ENCODE data around the gene KRT77.
"Not testable (repeated sequence)": the region's sequence is repeated elsewhere in the genome, so short reads cannot be mapped to it uniquely, and the experiment has no call there.

KRT77 gene

DNA sequence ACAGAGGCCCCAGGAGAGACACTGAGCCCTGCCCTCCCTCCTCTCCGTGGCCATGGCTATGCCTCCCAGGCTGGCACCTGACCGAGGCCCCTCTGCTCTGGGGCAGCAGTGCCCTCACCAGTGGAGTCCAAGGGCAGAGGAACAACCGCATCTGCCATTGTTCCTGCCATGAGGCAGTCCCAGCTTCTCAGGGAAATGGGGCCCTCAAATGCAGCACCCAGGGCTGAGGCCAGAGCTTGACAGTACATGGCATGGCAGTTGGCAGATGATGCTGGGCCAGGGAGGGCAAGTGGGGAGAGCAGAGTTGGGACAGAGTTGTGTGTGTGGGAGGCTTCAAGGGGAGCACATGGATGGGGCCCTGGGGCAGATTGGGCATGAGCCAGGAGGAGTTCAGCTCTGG, 21.1 kb upstream of the KRT77 start:
- DNase-seq (ENCODE audit: insufficient read length, low spot score): no peak
- FAIRE-seq: no peak

DNA sequence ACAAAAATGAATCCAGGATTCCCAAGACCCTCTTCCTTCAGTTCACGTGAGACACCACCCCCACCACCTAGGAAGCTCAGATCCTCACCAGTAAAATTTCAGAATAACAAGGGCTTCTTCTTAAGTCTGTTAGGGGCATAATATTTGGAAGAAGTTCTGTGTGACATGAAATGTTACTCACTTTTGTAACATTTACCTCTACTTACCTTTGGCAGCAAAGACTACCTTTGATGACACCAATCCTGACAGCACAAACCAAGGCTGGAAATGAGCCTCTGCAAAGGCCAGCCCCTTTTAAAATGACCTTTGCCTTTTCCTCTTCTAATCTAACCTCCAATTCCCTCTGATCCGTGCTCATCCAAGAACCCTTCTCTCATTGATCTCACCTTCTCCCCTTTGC, 19.4 kb upstream of the KRT77 start:
- FAIRE-seq (no peak), DNase-seq (ENCODE audit: insufficient read length, low spot score) (no peak)

DNA sequence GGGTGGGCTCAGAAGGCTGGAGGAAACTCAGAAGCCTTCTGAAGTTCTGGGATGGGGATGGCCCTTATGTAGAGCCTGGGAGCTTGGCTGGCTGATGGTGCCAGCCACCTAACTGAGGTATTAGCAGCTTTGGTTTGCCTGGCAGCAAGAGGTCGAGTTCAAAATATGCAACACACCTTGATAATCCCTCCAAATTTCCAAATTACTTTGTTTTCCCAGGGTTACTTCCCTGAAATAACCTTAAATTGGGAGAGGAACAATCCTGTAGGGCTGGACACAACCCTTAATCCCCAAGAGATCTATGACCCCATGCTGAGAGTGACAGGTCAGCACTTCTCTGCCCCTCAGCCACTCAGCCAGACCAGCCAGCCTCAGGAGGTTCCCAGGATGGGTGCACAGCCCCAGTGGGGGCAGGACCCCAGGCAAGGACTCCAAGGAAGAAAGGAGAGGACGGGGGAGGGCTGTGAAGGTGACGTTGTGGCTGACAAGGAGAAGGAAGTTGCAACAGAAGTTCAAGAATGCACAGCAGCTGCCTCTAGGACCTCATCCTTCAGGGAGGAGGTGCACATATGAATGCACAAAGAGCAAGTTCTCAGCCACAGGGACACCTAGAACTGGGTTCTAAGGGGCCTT, 18.6 kb upstream of the KRT77 start:
- no peak for FAIRE-seq

DNA sequence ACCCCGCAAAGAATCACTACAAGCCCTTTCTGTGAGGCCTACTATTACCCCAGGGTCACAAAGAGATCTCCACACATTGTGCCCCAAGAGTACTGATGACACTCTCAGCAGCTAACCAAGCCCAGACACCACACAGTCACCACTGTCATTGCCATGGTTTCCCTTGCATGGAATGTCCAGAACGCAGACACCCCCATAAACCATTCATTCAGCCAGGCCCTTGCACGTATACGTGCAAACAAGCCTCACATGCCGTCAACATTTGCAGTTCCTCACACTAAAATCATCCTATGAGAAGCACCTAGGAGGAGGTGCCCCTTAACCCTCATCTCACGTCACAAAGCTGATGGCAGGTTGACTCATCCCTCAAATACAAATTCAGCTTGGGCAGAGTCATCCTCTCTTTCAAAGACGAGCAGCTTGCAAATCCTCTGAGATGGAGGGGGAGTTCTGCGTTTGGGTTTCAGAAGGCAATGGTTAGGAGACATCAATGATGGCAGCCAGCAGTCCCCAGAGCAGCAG, 17.1 kb upstream of the KRT77 start:
- DNase-seq (ENCODE audit: insufficient read length, low spot score): no peak
- no peak for FAIRE-seq

More for the DNA sequence above, 18.6 kb upstream of the KRT77 start:
- DNase-seq (ENCODE audit: insufficient read length, low spot score): no peak

DNA sequence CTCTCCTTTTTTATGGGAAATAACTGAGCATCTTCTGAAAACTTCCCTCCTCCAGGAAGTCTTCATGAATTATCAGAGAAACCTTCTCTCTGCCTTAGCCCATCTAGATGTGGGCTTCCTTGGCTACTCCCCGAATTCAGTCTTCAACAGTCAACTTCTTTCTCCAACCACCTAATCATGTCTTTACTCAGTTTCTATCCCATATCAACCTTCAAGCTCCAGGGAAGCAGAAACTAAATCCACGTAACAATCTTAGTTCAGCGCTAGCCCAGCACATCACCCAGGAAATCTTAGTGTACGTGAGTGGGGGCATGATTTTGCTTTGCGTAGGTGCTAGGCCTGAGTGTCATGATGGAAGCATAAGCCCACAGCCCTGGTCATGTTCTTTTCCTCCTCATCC, 12.7 kb upstream of the KRT77 start:
- no peak for DNase-seq (ENCODE audit: insufficient read length, low spot score)
- no peak for FAIRE-seq

DNA sequence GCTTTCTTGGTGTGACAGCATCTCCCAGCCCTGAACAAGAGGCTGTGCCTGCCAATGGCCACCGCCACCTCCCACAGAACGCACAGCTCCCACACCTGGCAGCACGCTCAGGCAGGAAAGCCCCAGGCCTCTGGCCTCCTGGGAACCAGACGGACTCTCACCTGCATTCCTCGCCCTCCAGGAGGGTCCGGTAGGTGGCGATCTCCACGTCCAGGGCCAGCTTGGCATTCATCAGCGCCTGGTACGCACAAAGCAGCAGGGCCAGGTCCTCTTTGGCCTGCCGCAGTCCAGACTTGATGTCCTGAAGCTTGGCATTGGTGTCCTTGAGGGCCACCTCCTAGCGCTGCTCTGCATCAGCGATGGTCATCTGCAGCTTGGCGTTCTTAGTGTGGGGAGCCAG, 12.1 kb upstream of the KRT77 start:
- DNase-seq (ENCODE audit: insufficient read length, low spot score) (no peak), FAIRE-seq (no peak)

DNA sequence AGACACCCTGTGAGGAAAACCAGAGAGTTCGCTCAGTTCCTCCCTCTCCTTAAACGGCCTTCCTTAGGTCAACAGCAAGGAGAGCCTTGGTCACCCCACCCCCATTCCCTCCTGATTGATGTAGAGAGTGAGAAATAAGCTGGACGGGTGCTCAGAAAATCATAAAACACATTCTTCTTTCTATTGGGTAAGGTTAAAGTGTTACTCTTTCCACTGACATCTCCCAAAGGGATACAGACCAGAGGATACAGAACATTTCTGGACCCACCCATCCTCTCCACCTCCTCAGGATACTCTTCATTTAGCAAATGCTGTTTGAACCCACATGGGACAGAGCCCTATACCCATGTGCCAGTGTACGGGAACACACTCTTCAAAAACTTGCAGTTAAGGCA, 11.6 kb upstream of the KRT77 start:
- no peak for DNase-seq (ENCODE audit: insufficient read length, low spot score)
- FAIRE-seq: no peak

DNA sequence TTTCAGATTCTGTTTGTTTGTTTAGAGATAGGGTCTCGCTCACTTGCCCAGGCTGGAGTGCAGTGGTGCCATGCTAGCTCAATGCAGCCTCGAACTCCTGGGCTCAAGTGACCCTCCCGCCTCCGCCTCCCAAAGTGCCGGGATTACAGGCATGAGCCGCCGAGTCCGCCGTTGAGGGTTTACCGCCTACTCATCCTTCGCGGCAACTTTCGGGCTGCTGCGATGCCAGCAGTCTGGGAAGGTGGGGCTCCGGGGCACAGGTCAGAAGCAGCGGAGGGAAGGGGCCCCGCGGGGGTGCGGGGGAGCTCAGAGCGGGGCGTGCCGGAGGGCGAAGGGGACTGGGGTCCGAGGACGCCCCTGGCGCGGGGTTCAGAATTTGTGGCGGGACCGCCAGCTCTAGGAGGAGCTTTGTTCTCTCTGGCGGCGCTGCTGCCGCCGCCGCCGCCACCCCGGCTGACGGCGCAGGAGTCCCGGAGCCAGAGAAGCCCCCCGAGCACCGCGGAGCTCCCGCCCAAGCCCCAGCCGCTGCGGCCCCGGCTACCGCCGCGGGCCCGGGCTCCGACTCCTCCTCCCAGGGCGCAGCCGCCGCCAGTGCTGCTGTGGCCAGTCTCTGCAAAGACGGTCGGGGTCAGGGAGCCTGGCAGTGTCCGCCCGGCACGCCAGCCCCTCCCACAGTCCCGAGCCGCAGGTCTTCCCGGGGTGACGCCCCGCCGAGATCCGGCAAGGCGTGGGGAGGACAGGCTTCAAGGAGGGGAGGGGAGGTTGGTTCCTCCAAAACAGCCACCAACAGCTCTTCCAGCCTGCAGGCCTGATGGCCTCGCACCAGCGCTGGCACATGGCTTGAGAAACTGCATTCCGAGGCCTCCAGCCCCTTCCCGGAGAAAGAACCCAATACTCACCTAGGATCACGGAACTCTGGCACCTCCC, 10.9 kb upstream of the KRT77 start:
- FAIRE-seq (no peak), DNase-seq (ENCODE audit: insufficient read length, low spot score) (no peak)

DNA sequence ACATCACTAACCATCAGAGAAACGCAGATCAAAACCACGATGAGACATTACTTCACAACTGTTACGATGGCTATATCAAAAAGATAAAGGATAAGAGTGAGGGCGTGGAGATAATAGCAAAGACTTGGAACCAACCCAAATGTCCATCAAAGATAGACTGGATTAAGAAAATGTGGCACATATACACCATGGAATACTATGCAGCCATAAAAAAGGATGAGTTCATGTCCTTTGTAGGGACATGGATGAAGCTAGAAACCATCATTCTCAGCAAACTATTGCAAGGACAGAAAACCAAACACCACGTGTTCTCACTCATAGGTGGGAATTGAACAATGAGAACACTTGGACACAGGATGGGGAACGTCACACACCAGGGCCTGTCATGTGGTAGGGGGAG, 8.8 kb upstream of the KRT77 start:
- not testable (repeated sequence) for FAIRE-seq; DNase-seq (ENCODE audit: insufficient read length, low spot score)

DNA sequence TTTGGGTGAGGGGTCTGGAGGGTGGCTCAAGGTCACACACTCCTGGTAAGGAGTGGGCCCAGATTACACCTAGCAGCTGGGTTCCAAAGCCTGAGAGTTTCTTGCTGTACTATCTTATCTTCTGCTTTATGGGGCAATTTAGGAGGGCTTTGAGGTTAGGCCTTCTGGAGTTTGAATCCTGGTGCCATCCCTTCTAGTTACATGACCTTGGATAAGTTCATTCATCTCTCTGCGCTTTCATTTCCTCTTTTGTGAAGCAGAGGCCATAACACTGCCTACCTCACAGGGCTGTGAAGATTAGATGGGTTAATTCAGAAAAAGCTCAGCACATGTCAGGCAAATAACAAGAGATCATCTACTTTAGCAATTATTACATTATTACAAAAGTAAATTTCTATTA, 7.4 kb upstream of the KRT77 start:
- no peak for FAIRE-seq
- no peak for DNase-seq (ENCODE audit: insufficient read length, low spot score)

DNA sequence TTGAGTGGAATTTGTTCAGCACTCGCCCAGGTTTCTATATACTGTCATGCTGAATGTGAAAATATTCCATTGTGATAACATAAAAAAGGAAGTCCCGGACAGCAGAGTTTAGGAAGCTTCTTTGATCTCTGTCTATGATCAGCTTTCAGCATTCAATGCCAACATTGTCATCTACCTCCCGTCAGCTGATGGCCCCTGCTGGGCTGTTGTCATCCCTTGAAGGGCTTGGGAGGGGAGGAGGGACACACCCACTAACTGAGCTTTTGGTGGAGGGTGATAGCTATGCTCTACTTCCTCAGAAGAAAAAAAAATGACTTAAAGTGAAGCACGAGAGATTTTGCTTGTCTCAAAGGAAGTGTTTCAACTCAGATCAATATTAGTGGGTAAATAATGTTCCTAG, 4.7 kb upstream of the KRT77 start:
- DNase-seq (ENCODE audit: insufficient read length, low spot score): no peak
- FAIRE-seq: no peak

DNA sequence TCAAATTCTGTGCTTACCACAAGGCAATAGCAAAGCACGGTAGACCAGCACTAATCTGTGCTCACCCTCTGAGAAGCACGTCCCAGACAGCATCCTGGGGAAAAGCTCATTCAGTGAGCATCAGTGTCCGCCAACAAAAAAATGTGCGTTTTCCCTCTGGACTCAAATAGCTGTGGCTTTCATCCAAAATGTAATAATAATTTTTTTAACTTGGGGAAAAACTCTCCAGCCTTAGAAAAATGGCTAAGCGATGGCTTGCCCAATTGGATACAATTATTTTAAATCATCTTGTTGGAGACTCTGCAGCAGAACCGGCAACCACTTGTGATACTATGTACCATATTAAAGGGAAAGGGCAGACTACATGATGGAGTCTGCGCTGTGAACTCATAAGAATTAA, 1.1 kb upstream of the KRT77 start:
- no peak for DNase-seq (ENCODE audit: insufficient read length, low spot score)
- FAIRE-seq: no peak

DNA sequence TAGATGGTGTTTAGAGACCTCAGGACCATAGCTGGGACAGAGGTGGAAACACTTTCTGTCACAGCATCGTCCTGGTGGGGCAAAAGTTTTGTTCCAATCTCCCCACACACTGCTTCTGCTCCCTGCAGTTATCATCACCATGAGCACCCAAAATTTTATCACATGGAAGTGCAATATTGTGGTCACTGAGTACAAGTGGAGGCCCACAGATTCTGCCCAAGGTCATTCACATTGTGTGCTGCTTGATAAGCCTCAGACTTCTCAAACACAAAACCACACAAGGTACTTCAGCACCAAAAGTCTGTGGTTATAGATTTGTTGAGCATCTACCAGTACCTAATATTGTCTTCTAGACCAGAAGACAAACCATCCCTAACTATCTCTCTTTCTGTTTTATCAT, 554 bp upstream of the KRT77 start:
- no peak for DNase-seq (ENCODE audit: insufficient read length, low spot score)
- no peak for FAIRE-seq

DNA sequence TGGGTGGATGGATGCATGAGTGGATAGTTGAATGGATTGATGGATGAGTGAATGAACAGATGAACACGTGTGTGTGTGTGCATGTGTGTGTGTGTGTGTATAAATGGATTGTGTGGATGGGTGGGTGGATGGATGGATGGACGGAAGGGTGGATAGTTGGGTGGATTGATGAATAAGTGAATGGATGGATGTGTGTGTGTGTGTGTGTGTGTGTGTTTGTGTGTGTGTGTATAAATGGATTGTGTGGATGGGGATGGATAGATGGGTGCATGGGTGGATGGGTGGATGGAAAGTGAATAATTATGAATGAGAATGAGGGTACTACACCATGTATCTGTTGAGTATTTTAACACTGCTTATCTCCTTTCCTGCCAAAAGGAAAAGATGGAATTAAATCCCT, 986 bp downstream of the KRT77 start:
- DNase-seq (ENCODE audit: insufficient read length, low spot score): no peak
- no peak for FAIRE-seq

DNA sequence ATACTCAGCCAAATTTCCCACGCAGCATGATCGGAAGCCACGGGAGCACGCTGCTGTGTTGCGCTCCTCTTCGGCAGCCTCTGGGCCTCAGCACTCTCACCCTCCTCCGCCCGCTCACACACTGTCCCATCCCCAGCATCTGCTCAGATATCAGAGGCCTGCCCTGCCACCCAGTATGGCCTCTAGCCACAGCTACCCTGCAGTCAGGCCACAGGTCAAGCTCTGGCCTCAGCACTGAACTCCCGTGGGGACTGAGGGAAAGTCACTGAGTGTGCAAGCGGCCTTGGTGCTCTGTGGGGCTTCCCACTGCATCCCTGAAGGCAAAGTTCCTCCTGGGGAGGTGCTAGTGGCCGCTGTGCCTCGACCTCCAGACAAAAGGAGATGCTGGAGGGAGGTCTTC, 2.0 kb downstream of the KRT77 start:
- DNase-seq (ENCODE audit: insufficient read length, low spot score) (no peak), FAIRE-seq (no peak)

DNA sequence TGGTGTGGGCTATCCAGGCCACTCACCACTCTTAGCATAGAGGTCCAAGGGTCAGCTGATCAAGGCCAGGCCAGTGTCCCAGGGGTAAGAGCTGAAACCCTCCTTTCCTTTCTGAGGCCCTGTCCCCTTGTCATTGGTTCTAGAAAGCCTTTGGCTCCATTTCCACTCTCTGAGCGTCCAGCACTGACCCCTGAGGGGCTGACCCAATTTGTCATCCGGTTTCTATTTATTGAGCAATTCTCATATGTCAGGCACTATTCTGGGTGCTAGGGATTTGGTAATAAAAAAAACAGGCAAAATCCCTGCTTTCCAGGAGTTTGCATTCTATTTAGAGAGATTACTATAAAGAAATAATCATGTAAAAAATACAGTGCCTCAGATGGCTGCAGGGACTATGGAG, 3.4 kb downstream of the KRT77 start:
- FAIRE-seq (no peak), DNase-seq (ENCODE audit: insufficient read length, low spot score) (no peak)

DNA sequence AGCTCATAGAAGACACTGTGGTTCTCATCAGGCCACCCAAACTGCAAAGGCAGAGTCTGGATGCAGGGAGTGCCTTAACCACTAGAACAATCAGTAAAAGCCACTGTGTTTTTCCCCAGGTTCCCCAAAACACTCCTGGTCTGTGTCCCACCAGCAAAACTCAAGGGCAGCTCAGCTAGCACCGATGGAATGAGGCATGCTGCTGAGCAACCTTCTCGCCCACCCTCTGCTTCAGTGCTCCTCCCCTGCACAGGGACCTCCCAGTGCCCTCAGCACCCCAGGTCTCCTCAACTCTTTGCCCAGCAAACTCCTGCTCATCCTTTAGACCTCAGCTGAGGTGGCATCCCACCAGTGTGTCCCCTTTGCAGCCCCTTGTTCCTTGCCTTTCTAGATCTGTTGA, 4.0 kb downstream of the KRT77 start:
- no peak for DNase-seq (ENCODE audit: insufficient read length, low spot score)
- FAIRE-seq: no peak

DNA sequence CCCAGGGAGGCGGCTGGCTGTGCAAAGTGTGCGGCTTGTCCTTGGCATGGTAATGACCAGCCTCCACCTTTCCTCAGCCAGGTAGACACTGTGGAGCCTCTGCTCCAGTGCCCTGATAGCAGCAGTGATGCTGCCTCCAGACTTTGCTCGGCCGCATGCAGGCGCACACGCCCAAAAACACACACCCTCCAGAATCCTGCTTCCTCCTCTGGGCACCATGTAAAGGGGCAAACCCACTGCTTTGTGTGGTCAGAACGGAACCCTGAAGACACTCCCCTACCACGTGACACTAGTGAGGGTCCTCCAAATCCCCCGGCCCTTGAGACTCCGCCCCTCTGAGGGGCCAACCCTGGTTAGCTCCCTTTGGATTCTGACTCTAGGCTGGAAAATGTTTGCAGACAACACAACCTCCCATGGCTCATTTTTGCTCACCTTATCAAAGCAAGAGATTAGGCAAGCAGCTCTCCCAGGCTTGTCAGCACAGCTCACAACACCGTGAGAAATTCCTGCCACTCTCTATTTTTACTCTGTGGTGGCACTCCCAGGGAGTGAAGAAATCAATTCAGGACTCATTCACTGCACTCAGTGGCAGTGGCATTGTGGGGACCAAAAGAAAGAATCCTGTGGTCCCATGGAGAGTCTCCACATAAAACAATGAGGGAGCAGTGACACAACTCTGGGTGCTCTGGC, 4.5 kb downstream of the KRT77 start:
- DNase-seq (ENCODE audit: insufficient read length, low spot score) (no peak), FAIRE-seq (no peak)

DNA sequence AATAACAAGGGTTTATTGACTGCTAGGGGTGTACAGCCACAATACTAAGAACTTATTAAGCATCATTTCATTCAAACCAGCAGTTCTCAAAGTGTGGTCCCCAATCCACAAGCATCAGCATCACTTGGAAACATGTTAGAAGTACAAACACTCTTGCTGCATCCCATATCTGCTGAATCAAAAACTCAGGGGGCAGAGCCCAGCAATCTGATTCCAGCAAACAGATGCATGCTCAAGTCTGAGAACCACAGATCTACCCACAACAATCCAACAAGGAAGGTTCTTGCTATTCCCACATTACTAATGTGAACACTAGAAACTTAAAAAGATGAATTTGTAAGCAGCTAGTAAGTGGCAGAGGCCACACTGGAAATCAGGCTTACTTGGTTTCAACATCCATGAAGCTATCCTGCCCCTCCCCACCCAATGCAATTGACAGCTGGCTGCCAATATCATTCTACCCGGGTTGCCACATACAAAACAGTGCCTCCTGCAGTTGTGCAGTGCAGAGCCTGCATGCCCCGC, 6.2 kb downstream of the KRT77 start:
- no peak for DNase-seq (ENCODE audit: insufficient read length, low spot score)
- no peak for FAIRE-seq

DNA sequence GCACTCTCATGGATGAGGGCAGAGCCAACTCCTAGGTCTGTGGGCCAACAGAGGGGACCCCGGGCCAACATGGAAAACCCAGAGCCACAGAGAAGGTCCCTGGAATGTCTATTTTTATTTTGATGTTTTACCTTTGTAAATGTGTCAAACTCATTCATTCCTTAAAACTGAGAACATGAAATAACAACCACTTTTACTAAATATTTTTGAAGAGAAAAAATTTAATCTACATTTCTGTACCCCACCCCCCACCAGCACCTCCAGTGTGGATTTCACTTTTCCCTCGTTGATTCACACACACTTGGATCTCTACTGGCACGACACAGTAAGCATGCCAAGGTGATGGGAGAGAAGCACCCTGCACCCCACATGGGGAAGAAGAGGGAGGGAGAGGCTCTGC, 6.7 kb downstream of the KRT77 start:
- FAIRE-seq: no peak
- DNase-seq (ENCODE audit: insufficient read length, low spot score): no peak

DNA sequence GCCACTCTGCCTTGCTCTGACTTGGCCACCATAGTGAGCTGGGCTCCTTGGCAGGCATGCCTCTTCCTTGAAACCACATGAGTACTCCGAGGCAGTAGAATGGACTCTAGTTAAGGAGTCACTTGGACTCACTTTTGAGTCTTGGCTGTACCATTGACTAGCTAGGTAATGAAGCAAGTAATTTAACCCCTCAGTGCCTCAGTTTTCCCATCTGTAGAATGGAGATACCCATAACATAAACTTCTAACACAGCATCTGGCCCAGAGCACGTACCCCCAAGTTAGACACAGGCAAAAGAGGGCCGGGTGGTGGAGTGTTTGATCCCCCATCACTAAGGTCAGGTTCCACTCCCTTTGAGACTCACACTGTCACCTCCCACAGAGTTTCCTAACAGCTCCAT, 8.3 kb downstream of the KRT77 start:
- no peak for FAIRE-seq
- no peak for DNase-seq (ENCODE audit: insufficient read length, low spot score)
